ENCODE measurements around the gene HPCAL4.

DNA sequence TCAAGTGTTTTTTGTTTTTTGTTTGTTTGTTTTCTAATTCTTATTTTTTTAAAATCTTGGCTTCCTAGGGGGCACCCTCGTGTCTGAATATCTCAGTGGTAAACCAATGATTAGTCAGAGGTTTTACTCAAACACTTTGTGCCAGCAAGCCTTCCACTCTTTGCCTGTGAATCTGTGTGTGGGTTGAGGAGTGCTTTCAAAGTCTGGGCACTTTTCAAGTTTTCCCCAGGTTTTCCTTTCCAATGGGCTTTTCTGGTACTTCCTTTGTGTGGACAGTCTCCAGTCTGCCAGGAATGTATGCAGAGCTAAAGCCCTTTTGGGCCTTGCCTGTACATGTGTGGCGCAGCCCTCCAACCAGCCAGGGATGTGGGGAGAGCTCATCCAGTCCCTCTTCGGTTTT, 37.8 kb upstream of the HPCAL4 start:
- TF ChIP-seq GATA3 (IDR thresholded peaks at IDR 0.05; ENCODE audit: low read depth, low read length): no peak
- no peak for TF ChIP-seq GATA2 (IDR thresholded peaks at IDR 0.05; ENCODE audit: low read depth, low read length)
